Prostate gland (tissue), 2 donors: ENCODE results near the gene EVC2. TPM values are rescaled to one million over a fixed set of nuclear protein-coding genes. Genes with fewer than 3 reads are reported as not detected.

Source experiments
- DNase-seq: peaks from one replicate; pipeline ENCODE4 v3.0.0-alpha.2; 2019; ENCODE audit warnings: low spot score
- H3K27ac ChIP-seq, 2 donors: fragments of 200-600 bp; sonication (generic); 2 replicates each; pipeline ENCODE4 v1.5.1; 2017 to 2019
- H3K27me3 ChIP-seq: fragments of 200-600 bp; sonication (generic); replicated peaks from 2 replicates; pipeline ENCODE4 v1.5.1; 2019; ENCODE audit not compliant: insufficient read depth
- H3K36me3 ChIP-seq, 2 donors: fragments of 200-600 bp; sonication (generic); 1 replicate in 1 of 2; 2 replicates in 1 of 2; pipeline versions ENCODE4 v1.5.1 to v1.8.1; 2017 to 2019
- H3K4me1 ChIP-seq: fragments of 200-600 bp; sonication (generic); replicated peaks from 2 replicates; pipeline ENCODE4 v1.5.1; 2019
- H3K4me3 ChIP-seq, 2 donors: fragments of 200-600 bp; sonication (generic); 2 replicates each; pipeline ENCODE4 v1.5.1; 2017 to 2019
- H3K9me3 ChIP-seq: fragments of 200-600 bp; sonication (generic); 2 replicates; pipeline ENCODE4 v1.5.1; 2017
- POLR2A ChIP-seq: fragments of 450-650 bp; IDR thresholded peaks from one replicate; pipeline ENCODE4 v1.6.1; 2016; ENCODE audit warnings: antibody characterized with exemption, mild to moderate bottlenecking
- POLR2AphosphoS5 ChIP-seq: sonication (generic); formaldehyde crosslinking; IDR thresholded peaks from one replicate; pipeline ENCODE4 v1.6.1; 2017; ENCODE audit warnings: antibody characterized with exemption
- WGBS: methylation state at CpG from one replicate; pipeline ENCODE4 v1.1.5; 2018; 5-methylcytosine and 5-hydroxymethylcytosine counted together
- intact Hi-C: fragments of 100-400 bp; cut with DNase I; formaldehyde crosslinking; loops from one replicate; pipeline ENCODE4 v1.14.2; 2022
- total RNA-seq, 2 donors: library from RNA; depleted of rRNA; stranded (reverse); fragments of >200 nt; gene quantifications; one replicate each; pipeline ENCODE4 v1.1.0, GENCODE V29; 2016
- TF ChIP-seq, protein P1 (sequence below), 4 experiments: fragments of 200-600 bp in 2 of 4; fragments of 450-650 bp in 2 of 4; sonication (generic) in 2 of 4; IDR thresholded peaks; 1 replicate in 3 of 4; 2 replicates in 1 of 4; pipeline ENCODE4 v1.5.1; 2016 to 2019; ENCODE audit warnings: antibody characterized with exemption in 4 of 4, mild to moderate bottlenecking in 2 of 4, moderate library complexity in 2 of 4

Gene EVC2
- total RNA-seq, 2 donors from 2014 or later, result 7.6 to 11.0 TPM

DNA sequence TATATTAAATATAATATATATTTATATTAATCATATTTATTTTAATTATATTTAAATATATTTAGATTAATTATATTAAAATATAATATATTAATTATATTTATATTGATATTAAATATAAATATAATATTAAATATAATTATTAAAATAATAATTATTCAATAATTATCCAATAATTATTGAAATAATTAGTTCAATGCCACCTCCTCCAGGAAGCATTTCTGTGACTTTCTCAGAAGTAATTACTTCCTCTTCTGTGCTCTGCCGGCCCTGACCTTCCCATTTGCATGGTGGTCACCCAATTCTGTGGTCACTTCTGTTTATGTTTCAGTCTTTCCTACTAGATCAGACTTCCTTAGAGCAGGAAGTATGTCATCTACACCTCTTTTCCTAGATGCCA is 45.8 kb downstream of the EVC2 start:
- no peak for DNase-seq
- Histone ChIP-seq H3K36me3 (no peaks in the 10 kb centered on the region), H3K9me3 (no peaks in the 10 kb centered on the region), H3K4me3 (no peak overlapping the region), H3K27me3 (no peaks in the 10 kb centered on the region), H3K4me1 (no peaks in the 10 kb centered on the region), H3K27ac (no peak overlapping the region)
- WGBS, result 94% methylated on average over 1 of the region's 1 CpG
- TF ChIP-seq POLR2AphosphoS5 (no peak), POLR2A (no peak)
- TF ChIP-seq, protein P1, sequence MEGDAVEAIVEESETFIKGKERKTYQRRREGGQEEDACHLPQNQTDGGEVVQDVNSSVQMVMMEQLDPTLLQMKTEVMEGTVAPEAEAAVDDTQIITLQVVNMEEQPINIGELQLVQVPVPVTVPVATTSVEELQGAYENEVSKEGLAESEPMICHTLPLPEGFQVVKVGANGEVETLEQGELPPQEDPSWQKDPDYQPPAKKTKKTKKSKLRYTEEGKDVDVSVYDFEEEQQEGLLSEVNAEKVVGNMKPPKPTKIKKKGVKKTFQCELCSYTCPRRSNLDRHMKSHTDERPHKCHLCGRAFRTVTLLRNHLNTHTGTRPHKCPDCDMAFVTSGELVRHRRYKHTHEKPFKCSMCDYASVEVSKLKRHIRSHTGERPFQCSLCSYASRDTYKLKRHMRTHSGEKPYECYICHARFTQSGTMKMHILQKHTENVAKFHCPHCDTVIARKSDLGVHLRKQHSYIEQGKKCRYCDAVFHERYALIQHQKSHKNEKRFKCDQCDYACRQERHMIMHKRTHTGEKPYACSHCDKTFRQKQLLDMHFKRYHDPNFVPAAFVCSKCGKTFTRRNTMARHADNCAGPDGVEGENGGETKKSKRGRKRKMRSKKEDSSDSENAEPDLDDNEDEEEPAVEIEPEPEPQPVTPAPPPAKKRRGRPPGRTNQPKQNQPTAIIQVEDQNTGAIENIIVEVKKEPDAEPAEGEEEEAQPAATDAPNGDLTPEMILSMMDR (IDR thresholded peaks at IDR 0.05), result no peak
- intact Hi-C loops, result no loop called here

DNA sequence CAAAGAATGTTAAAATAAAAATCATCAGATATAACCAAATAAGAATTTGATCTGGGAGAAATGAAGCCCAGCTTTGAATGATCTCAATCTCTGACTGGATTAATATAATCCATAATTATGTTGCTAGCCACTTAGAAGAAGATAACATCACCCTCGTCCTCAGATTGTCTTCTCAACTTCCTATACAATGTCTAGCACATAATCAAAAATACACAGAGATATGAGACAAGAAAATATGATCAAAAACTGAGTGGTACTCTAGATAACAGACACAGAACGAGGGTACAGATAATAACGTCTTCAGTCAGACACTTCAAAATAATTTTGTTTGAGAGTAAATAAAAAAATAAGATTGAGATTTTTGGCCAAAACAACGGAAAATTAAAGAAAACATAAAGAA is 47.1 kb downstream of the EVC2 start:
- intact Hi-C loops, result no loop called here
- Histone ChIP-seq H3K36me3 (no peaks in the 10 kb centered on the region), H3K4me1 (no peaks in the 10 kb centered on the region), H3K9me3 (no peaks in the 10 kb centered on the region), H3K27ac (no peak overlapping the region), H3K4me3 (no peak overlapping the region), H3K27me3 (no peaks in the 10 kb centered on the region)
- 94% methylated on average over 4 of the region's 4 CpGs for WGBS
- no peak for DNase-seq
- TF ChIP-seq POLR2AphosphoS5 (no peak), POLR2A (no peak)
- TF ChIP-seq, protein P1 (IDR thresholded peaks at IDR 0.05), result no peak

DNA sequence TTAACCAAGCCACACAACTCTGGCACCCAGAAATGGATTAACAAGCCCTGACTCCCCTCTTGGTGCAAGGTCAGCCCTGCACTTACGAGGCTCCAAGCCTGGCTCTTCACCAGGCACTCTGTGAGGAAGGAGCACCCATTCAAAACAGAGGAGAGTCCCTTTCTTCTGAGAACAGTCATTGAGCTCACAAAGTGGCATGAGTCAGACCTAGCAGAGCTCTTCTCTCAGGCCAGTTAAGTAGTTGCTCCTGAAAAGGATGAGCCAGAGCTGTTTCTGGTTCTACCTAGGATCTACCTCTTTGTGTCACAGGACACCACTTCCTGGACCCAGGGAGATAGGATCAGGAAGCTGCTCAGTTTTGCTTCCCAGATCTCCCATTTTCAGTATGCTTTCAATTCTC is 48.2 kb downstream of the EVC2 start:
- intact Hi-C loops, result no loop called here
- Histone ChIP-seq H3K27me3 (no peaks in the 10 kb centered on the region), H3K9me3 (no peaks in the 10 kb centered on the region), H3K4me1 (no peaks in the 10 kb centered on the region), H3K4me3 (no peak overlapping the region), H3K27ac (no peak overlapping the region), H3K36me3 (no peaks in the 10 kb centered on the region)
- no peak for TF ChIP-seq POLR2AphosphoS5
- DNase-seq, result no peak
- WGBS, result 80% methylated on average over 1 of the region's 1 CpG

DNA sequence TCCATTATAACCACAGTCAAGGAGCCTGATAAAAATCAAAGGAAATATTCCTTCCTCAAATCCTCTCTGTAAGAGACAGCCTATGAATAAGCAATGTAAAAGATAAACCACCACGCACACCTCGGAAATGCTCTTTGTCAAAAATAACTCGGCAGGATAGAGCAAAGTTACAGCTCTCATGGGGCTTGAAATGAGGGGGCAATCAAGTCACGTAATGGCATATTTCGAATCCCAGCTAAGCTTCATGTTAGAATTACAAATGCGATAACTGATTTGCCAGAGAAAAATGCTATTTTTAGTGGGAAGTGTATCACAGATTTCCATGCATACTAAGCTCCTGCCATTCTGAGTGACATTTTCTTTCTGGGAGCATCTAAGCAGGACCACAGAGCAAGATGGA is 49.4 kb downstream of the EVC2 start:
- TF ChIP-seq, protein P1 (IDR thresholded peaks at IDR 0.05), result no peak
- TF ChIP-seq POLR2AphosphoS5 (no peak), POLR2A (no peak)
- intact Hi-C loops, result no loop called here
- no peaks in the 10 kb centered on the region for H3K4me1 ChIP-seq
- H3K9me3 ChIP-seq, result no peaks in the 10 kb centered on the region
- DNase-seq, result no peak
- H3K36me3 ChIP-seq, result no peaks in the 10 kb centered on the region
- H3K27me3 ChIP-seq, result no peaks in the 10 kb centered on the region
- no peak overlapping the region for H3K27ac ChIP-seq
- no peak overlapping the region for H3K4me3 ChIP-seq
- WGBS, result 91% methylated on average over 6 of the region's 6 CpGs

DNA sequence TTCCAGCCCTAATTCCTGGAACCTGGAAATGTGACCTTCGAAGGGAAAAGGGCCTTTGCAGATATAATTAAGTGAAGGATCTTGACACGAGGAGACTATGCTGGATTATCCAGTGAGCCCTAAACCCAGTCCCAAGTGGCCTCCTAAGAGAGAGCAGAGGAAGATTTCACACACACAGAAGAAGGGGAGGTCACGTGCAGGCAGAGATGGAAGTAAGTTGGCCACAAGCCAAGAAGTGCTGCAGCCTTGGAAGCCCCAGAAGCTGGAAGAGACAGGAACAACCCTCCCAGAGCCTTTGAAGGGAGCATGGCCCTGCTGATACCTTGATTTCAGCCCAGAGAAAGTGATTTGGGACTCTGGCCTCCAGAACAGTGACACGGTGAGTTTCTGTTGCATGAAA is 51.9 kb downstream of the EVC2 start:
- 82% methylated on average over 4 of the region's 4 CpGs for WGBS
- H3K27ac ChIP-seq, result no peak overlapping the region
- no peaks in the 10 kb centered on the region for H3K36me3 ChIP-seq
- H3K4me3 ChIP-seq, result no peak overlapping the region
- H3K9me3 ChIP-seq, result no peaks in the 10 kb centered on the region
- intact Hi-C loops, result no loop called here
- no peaks in the 10 kb centered on the region for H3K27me3 ChIP-seq
- TF ChIP-seq POLR2A (no peak), POLR2AphosphoS5 (no peak)
- TF ChIP-seq, protein P1 (IDR thresholded peaks at IDR 0.05), result no peak
- DNase-seq, result no peak
- no peaks in the 10 kb centered on the region for H3K4me1 ChIP-seq
